Measurements from ENCODE around the gene CAPSL. TPM values are rescaled to one million over a fixed set of nuclear protein-coding genes. Genes with fewer than 3 reads are reported as not detected.

CAPSL gene
- total and polyA plus RNA-seq, 8 donors: not detected

DNA sequence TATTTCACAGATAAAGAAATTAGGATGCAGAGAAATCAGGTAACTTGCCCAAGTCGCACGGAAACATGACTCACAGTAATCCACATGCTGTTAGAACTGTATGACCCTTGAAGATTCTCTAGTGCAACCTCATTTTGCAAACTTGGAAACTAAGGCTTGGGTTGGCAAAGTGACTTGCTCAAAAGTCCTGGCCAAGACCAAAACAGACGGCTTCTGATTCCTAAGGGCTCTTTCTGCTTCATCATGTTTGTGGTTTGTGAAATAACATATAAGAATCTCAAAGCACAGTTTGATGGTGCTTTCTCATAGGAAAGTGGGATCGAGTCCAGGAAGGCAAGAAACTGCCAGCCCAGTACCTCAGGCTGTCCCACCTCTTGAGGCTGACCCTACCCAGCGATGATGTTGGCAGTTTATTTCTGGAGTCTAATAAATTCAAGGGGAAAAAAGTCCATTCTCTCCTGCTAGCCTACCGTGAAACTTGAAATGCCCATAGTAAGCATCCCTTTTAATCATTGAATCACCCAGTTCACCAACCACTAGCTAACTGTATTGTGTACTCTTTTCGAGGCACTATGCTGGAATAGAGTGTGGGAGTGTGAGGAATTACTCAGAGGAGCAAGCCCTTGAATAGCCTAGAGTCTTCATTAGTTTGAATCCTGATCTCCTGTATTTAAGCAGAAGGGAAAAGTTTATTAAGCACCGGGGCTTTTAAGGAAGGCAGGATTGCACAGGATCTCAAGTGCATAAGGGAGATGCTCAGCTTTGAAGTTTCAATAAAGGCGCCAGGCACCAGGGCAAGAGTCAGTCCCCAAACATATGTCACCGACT, 14.1 kb downstream of the CAPSL start:
- WGBS, 5 donors: 46 to 58% (median 55%) methylated on average over 9 to 10 of the region's 10 CpGs

DNA sequence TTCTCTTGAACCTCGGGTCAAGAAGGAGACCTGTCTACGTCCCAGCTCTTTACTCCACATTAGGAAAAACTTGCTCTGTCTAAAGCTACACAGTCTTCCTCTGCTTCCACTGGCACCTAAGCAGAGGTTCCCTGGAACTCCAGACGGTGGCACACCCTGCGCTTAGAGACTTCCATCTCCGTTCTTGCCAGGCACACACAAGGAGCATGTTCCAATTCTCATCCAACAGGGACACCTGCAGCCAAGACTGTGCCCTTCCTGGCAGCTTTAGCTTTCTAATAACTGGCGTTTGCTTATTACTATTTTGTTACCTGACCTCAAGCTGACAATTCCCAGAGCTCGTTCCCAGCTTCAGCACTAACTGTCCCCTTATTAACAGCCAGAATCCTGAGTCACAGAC, 16.0 kb downstream of the CAPSL start:
- H3K27me3 ChIP-seq: peaks cover 0 to 53% (median 8%) of the 10 kb centered on the region in 3 donors
- no peak overlapping the region for H3K4me3 ChIP-seq
- TF ChIP-seq, protein P1, sequence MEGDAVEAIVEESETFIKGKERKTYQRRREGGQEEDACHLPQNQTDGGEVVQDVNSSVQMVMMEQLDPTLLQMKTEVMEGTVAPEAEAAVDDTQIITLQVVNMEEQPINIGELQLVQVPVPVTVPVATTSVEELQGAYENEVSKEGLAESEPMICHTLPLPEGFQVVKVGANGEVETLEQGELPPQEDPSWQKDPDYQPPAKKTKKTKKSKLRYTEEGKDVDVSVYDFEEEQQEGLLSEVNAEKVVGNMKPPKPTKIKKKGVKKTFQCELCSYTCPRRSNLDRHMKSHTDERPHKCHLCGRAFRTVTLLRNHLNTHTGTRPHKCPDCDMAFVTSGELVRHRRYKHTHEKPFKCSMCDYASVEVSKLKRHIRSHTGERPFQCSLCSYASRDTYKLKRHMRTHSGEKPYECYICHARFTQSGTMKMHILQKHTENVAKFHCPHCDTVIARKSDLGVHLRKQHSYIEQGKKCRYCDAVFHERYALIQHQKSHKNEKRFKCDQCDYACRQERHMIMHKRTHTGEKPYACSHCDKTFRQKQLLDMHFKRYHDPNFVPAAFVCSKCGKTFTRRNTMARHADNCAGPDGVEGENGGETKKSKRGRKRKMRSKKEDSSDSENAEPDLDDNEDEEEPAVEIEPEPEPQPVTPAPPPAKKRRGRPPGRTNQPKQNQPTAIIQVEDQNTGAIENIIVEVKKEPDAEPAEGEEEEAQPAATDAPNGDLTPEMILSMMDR (IDR thresholded peaks at IDR 0.05): no peak
- TF ChIP-seq POLR2AphosphoS5 (IDR thresholded peaks at IDR 0.05): no peak
- TF ChIP-seq EP300 (IDR thresholded peaks at IDR 0.05): no peak
- TF ChIP-seq POLR2A (IDR thresholded peaks at IDR 0.05): no peak
- WGBS, 5 donors: 72 to 80% (median 73%) methylated on average over 7 of the region's 7 CpGs
- peaks cover 0 to 13% (median 6%) of the 10 kb centered on the region in 4 donors for H3K4me1 ChIP-seq
- no peak overlapping the region for H3K27ac ChIP-seq
- DNase-seq: no peak
- H3K9me3 ChIP-seq: no peaks in the 10 kb centered on the region
- H3K36me3 ChIP-seq: no peaks in the 10 kb centered on the region
- intact Hi-C loops (cut with DNase I; ENCODE audit: low total_unique reads): loop anchor here (5.0 to 10.0 kb wide), 2 partner anchors 145 to 838 kb away; no protein-coding TSS in a partner anchor

More for the DNA sequence above, 14.1 kb downstream of the CAPSL start:
- TF ChIP-seq POLR2AphosphoS5 (IDR thresholded peaks at IDR 0.05): no peak
- no peak for TF ChIP-seq POLR2A (IDR thresholded peaks at IDR 0.05)
- TF ChIP-seq EP300 (IDR thresholded peaks at IDR 0.05): no peak
- TF ChIP-seq, protein P1 (IDR thresholded peaks at IDR 0.05): no peak
- no peak for DNase-seq
- Histone ChIP-seq H3K9me3 (no peaks in the 10 kb centered on the region), H3K27me3 (peaks cover 0 to 59% (median 8%) of the 10 kb centered on the region in 3 donors), H3K36me3 (no peaks in the 10 kb centered on the region), H3K4me3 (no peak overlapping the region), H3K27ac (no peak overlapping the region), H3K4me1 (peaks cover 0 to 13% (median 6%) of the 10 kb centered on the region in 4 donors)
- intact Hi-C loops (cut with DNase I; ENCODE audit: low total_unique reads): loop anchor here (5.0 to 10.0 kb wide), 2 partner anchors 147 to 840 kb away; no protein-coding TSS in a partner anchor

DNA sequence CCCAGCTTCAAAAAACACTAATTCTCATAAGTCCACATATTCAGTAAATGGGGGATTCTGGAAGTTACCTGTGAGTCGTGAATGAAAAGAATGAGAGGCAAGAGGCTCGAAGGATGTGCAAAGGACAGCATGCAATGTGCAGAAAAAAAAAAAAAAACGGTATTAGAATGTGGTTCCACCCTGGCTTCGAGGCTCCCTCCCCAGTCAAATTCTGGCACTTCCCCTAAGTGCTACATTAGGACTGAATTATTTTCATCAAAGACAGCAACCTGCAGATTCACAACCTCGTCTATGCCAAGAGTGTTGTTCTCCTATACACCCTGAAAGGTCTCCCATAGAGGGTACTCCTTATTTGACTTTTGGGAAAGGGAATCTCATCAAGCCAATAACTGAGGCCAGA, 16.5 kb downstream of the CAPSL start:
- intact Hi-C loops (cut with DNase I; ENCODE audit: low total_unique reads): loop anchor here (5.0 to 10.0 kb wide), 2 partner anchors 145 to 837 kb away; no protein-coding TSS in a partner anchor
- no peaks in the 10 kb centered on the region for H3K9me3 ChIP-seq
- peaks cover 0 to 13% (median 6%) of the 10 kb centered on the region in 4 donors for H3K4me1 ChIP-seq
- H3K27me3 ChIP-seq: peaks cover 0 to 48% (median 8%) of the 10 kb centered on the region in 3 donors
- DNase-seq: no peak
- H3K27ac ChIP-seq: no peak overlapping the region
- H3K4me3 ChIP-seq: no peak overlapping the region
- 55 to 77% (median 60%) methylated on average over 5 of the region's 5 CpGs for WGBS, 5 donors
- TF ChIP-seq, protein P1 (IDR thresholded peaks at IDR 0.05): no peak
- TF ChIP-seq POLR2AphosphoS5 (IDR thresholded peaks at IDR 0.05) (no peak), POLR2A (IDR thresholded peaks at IDR 0.05) (no peak), EP300 (IDR thresholded peaks at IDR 0.05) (no peak)
- H3K36me3 ChIP-seq: no peaks in the 10 kb centered on the region

DNA sequence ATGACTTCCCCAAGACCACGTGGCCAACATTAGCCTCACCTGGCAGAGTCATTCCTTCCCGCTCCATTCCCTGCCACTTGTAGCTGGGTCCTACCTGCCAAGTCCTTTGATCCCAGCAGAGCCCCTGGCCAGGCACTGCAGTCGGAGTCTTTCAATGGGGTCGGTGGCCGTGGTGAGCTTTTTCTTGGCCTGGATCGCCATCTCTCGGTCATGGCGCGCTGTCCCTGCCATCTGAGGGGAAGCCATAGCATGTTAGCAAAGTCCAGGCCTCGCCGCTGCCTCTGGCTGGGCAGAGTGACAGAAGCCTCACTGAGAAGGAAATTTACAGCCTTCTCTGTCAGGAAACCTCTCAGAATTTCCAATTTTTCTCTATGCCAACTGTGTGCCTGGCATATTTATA, 17.5 kb downstream of the CAPSL start:
- peaks cover 0 to 42% (median 8%) of the 10 kb centered on the region in 3 donors for H3K27me3 ChIP-seq
- H3K36me3 ChIP-seq: no peaks in the 10 kb centered on the region
- H3K4me3 ChIP-seq: no peak overlapping the region
- peak in 1 of 2 donors; percentile 17 for DNase-seq
- peaks cover 0 to 9% (median 4%) of the 10 kb centered on the region in 4 donors for H3K4me1 ChIP-seq
- WGBS, 5 donors: 56 to 71% (median 59%) methylated on average over 11 of the region's 11 CpGs
- TF ChIP-seq POLR2AphosphoS5 (IDR thresholded peaks at IDR 0.05) (no peak), POLR2A (IDR thresholded peaks at IDR 0.05) (no peak), EP300 (IDR thresholded peaks at IDR 0.05) (no peak)
- TF ChIP-seq, protein P1 (IDR thresholded peaks at IDR 0.05): no peak
- intact Hi-C loops (cut with DNase I; ENCODE audit: low total_unique reads): loop anchor here (5.0 to 10.0 kb wide), 2 partner anchors 144 to 836 kb away; no protein-coding TSS in a partner anchor
- no peak overlapping the region for H3K27ac ChIP-seq
- H3K9me3 ChIP-seq: no peaks in the 10 kb centered on the region

All from stomach (tissue), 9 donors.